Karpas-422 (cell line): ENCODE results near the gene RNLS. TPM values are rescaled to one million over a fixed set of nuclear protein-coding genes. Genes with fewer than 3 reads are reported as not detected.

Source experiments
- DNase-seq: peaks from one replicate; pipeline ENCODE4 v3.0.0-alpha.2; 2015
- H2AFZ ChIP-seq: fragments of 200-600 bp; sonication (generic); 2 replicates; pipeline ENCODE4 v1.6.1; 2014; ENCODE audit warnings: antibody characterized with exemption, low read length, mixed read lengths
- H3K27ac ChIP-seq: fragments of 200-600 bp; sonication (generic); 2 replicates; pipeline ENCODE4 v1.5.1; 2014; ENCODE audit warnings: mild to moderate bottlenecking, low read length, moderate library complexity
- H3K27me3 ChIP-seq: fragments of 200-600 bp; sonication (generic); 2 replicates; pipeline ENCODE4 v1.6.1; 2014; ENCODE audit warnings: low read length, mixed read lengths
- H3K36me3 ChIP-seq: fragments of 200-600 bp; sonication (generic); 2 replicates; pipeline ENCODE4 v1.6.1; 2014; ENCODE audit warnings: low read length, mixed read lengths; ENCODE audit not compliant: insufficient read depth
- H3K4me1 ChIP-seq: fragments of 200-600 bp; sonication (generic); 2 replicates; pipeline ENCODE4 v1.6.1; 2014; ENCODE audit warnings: mild to moderate bottlenecking, low read length, mixed read lengths
- H3K4me2 ChIP-seq: fragments of 200-600 bp; sonication (generic); 2 replicates; pipeline ENCODE4 v1.6.1; 2014; ENCODE audit warnings: low read length, low read depth, mild to moderate bottlenecking; ENCODE audit not compliant: poor library complexity, severe bottlenecking
- H3K4me3 ChIP-seq: fragments of 200-600 bp; sonication (generic); 2 replicates; pipeline ENCODE4 v1.5.1; 2014; ENCODE audit warnings: mild to moderate bottlenecking, antibody characterized with exemption, low read length, mixed read lengths
- H3K79me2 ChIP-seq: fragments of 200-600 bp; sonication (generic); 2 replicates; pipeline ENCODE4 v1.6.1; 2014; ENCODE audit warnings: mild to moderate bottlenecking, low read length, mixed read lengths
- H3K9ac ChIP-seq: fragments of 200-600 bp; sonication (generic); 2 replicates; pipeline ENCODE4 v1.6.0; 2014; ENCODE audit warnings: low read length
- H3K9me2 ChIP-seq: fragments of 200-600 bp; sonication (generic), shearing (Covaris generic); replicated peaks from 2 replicates; pipeline ENCODE4 v1.6.0; 2014; ENCODE audit warnings: mild to moderate bottlenecking, low read length, moderate library complexity; ENCODE audit not compliant: insufficient read depth
- H3K9me3 ChIP-seq: fragments of 300-700, 200-600 bp; sonication (generic); 2 replicates; pipeline ENCODE4 v1.6.1; 2014; ENCODE audit warnings: low read length, mixed read lengths
- H4K20me1 ChIP-seq: fragments of 200-600 bp; sonication (generic); 2 replicates; pipeline ENCODE4 v1.6.1; 2014; ENCODE audit warnings: mild to moderate bottlenecking, antibody characterized with exemption, low read length, low read depth; ENCODE audit not compliant: insufficient read depth
- total RNA-seq: library from RNA; depleted of rRNA; stranded (reverse); fragments of >200 nt; shearing (Covaris generic); gene quantifications from 2 replicates; pipeline ENCODE4 v1.2.3, GENCODE V29; 2014; ENCODE audit warnings: low replicate concordance

The RNLS gene
- total RNA-seq, 1 experiment from 2014 or later, result not detected

DNA sequence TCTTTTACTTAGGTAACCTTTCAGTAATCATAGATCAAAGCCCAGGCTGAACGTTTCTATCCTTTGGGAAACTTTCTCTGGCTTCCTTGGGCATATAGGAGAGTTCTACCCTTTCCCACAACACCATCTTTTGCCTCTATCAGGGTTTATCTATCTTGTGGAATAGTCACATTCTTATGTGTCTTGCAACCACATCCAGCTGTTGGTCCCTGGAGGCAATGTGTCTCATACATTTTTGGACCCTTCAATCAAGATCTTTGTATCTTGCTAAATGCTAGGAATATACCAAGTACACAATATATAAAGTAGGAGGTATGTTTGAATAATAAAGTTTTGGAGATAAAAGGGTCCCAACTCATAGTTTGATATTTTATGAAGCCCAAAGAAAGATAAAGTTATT, 121.7 kb downstream of the RNLS start:
- Histone ChIP-seq H3K4me3 (no peak overlapping the region), H3K4me2 (no peak overlapping the region), H3K27ac (no peak overlapping the region)

DNA sequence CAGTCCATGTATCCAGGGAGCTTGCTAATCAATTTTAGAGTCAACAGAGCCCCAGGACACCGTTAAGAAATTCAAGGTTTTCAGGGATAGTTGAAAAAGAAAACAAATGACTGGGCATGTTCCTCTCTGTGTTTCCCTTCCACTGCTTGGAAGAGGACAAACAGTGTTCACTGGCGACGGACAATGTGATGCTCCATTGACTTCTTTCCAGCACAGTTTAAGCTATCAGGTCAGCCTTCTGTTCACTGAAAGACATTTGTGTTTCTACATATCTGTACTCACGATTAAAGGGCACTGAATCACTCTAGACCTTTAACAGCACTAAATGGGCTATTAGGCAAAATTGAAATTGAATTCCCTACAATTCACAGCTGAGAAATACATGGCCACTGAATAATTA, 123.6 kb downstream of the RNLS start:
- Histone ChIP-seq H3K79me2 (no peaks in the 10 kb centered on the region), H3K27ac (no peak overlapping the region), H3K9me3 (no peaks in the 10 kb centered on the region), H3K9ac (no peak overlapping the region), H3K9me2 (no peaks in the 10 kb centered on the region), H3K4me3 (no peak overlapping the region), H2AFZ (no peak overlapping the region), H3K4me1 (no peaks in the 10 kb centered on the region), H3K27me3 (no peaks in the 10 kb centered on the region), H3K36me3 (no peaks in the 10 kb centered on the region), H4K20me1 (no peaks in the 10 kb centered on the region), H3K4me2 (no peak overlapping the region)
- no peak for DNase-seq

More for the DNA sequence above, 121.7 kb downstream of the RNLS start:
- H3K79me2 ChIP-seq, result no peaks in the 10 kb centered on the region
- DNase-seq, result no peak
- H3K9me2 ChIP-seq, result no peaks in the 10 kb centered on the region
- no peak overlapping the region for H3K9ac ChIP-seq
- H3K36me3 ChIP-seq, result no peaks in the 10 kb centered on the region
- no peaks in the 10 kb centered on the region for H4K20me1 ChIP-seq
- no peaks in the 10 kb centered on the region for H3K4me1 ChIP-seq
- no peak overlapping the region for H2AFZ ChIP-seq
- no peaks in the 10 kb centered on the region for H3K9me3 ChIP-seq
- H3K27me3 ChIP-seq, result no peaks in the 10 kb centered on the region

- H3K27ac ChIP-seq, result no peak overlapping the region
- no peak for DNase-seq
- H3K9ac ChIP-seq, result no peak overlapping the region
- no peak overlapping the region for H3K4me2 ChIP-seq
- H3K36me3 ChIP-seq, result no peaks in the 10 kb centered on the region
- no peaks in the 10 kb centered on the region for H3K9me3 ChIP-seq
- no peaks in the 10 kb centered on the region for H3K27me3 ChIP-seq
- no peak overlapping the region for H2AFZ ChIP-seq
- H3K4me3 ChIP-seq, result no peak overlapping the region
- H3K4me1 ChIP-seq, result no peaks in the 10 kb centered on the region
- no peaks in the 10 kb centered on the region for H3K79me2 ChIP-seq
- H3K9me2 ChIP-seq, result no peaks in the 10 kb centered on the region
- H4K20me1 ChIP-seq, result no peaks in the 10 kb centered on the region
Measured at GRCh38 chr10:88458209-88458608, 124.9 kb downstream of the RNLS start.

GRCh38 chr10:88457660-88458059, 125.5 kb downstream of the RNLS start:
- Histone ChIP-seq H4K20me1 (no peaks in the 10 kb centered on the region), H3K36me3 (no peaks in the 10 kb centered on the region), H3K27ac (no peak overlapping the region), H3K4me3 (no peak overlapping the region), H2AFZ (no peak overlapping the region), H3K9ac (no peak overlapping the region), H3K79me2 (no peaks in the 10 kb centered on the region), H3K4me2 (no peak overlapping the region), H3K4me1 (no peaks in the 10 kb centered on the region), H3K27me3 (no peaks in the 10 kb centered on the region), H3K9me2 (no peaks in the 10 kb centered on the region), H3K9me3 (no peaks in the 10 kb centered on the region)
- DNase-seq, result no peak

DNA sequence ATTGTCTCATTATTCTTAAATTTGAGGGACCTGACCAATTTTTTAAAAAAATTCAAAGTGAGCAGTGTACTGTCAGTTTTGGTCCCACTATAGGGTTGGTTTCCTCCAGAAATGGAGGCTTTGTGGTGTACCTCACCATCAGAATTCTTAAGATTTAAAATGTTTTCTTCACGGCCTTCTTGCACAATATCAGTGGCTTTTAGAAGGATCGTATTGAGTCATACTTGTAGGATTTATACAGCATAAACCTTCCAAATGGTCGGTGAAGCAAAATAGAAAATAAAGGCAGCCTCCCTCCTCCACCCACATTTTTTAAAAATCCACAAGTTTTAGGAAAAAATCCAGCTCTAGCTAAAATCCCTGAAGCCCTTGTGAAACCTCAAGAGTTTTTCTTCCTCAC, 126.4 kb downstream of the RNLS start:
- Histone ChIP-seq H3K79me2 (no peaks in the 10 kb centered on the region), H2AFZ (no peak overlapping the region), H3K27ac (no peak overlapping the region), H3K36me3 (no peaks in the 10 kb centered on the region), H3K4me1 (no peaks in the 10 kb centered on the region), H3K9me2 (no peaks in the 10 kb centered on the region), H4K20me1 (no peaks in the 10 kb centered on the region), H3K27me3 (no peaks in the 10 kb centered on the region), H3K9ac (no peak overlapping the region), H3K4me2 (no peak overlapping the region), H3K9me3 (no peaks in the 10 kb centered on the region), H3K4me3 (no peak overlapping the region)
- DNase-seq, result no peak

DNA sequence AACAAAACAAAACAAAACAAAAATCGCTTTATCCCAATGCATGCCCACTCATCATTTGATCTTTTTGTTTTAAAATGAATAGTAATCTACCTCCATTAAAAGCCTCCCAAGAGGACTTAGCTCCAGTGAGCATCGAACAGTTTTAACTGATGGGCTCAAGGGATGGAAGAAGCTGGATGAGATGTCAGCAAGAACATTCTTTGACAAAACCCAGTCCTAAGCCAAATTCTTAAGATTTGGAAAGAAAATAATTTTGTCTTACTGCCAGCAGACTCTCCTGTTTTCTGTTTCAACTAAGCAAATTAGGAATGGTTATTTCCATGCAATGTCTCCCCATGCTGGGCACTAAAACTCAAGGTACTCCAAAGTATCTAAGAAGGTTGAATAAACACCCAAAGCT, 127.3 kb downstream of the RNLS start:
- H3K4me1 ChIP-seq, result no peaks in the 10 kb centered on the region
- H3K79me2 ChIP-seq, result no peaks in the 10 kb centered on the region
- no peak overlapping the region for H3K4me3 ChIP-seq
- no peaks in the 10 kb centered on the region for H3K27me3 ChIP-seq
- no peaks in the 10 kb centered on the region for H3K9me3 ChIP-seq
- H3K27ac ChIP-seq, result no peak overlapping the region
- no peak for DNase-seq
- H2AFZ ChIP-seq, result no peak overlapping the region
- H4K20me1 ChIP-seq, result no peaks in the 10 kb centered on the region
- H3K9me2 ChIP-seq, result no peaks in the 10 kb centered on the region
- no peak overlapping the region for H3K9ac ChIP-seq
- H3K4me2 ChIP-seq, result no peak overlapping the region
- no peaks in the 10 kb centered on the region for H3K36me3 ChIP-seq

- H3K27me3 ChIP-seq, result no peaks in the 10 kb centered on the region
- no peaks in the 10 kb centered on the region for H3K9me3 ChIP-seq
- H3K79me2 ChIP-seq, result no peaks in the 10 kb centered on the region
- H2AFZ ChIP-seq, result no peak overlapping the region
- H3K9ac ChIP-seq, result no peak overlapping the region
- H4K20me1 ChIP-seq, result no peaks in the 10 kb centered on the region
- no peak overlapping the region for H3K4me2 ChIP-seq
- no peak for DNase-seq
- no peaks in the 10 kb centered on the region for H3K9me2 ChIP-seq
- no peaks in the 10 kb centered on the region for H3K36me3 ChIP-seq
- no peaks in the 10 kb centered on the region for H3K4me1 ChIP-seq
- no peak overlapping the region for H3K4me3 ChIP-seq
- no peak overlapping the region for H3K27ac ChIP-seq
Measured at GRCh38 chr10:88450201-88450600, 132.9 kb downstream of the RNLS start.

GRCh38 chr10:88442716-88443115, 140.4 kb downstream of the RNLS start:
- DNase-seq, result no peak
- Histone ChIP-seq H3K9me2 (no peaks in the 10 kb centered on the region), H3K4me1 (no peaks in the 10 kb centered on the region), H3K4me3 (no peak overlapping the region), H3K27me3 (no peaks in the 10 kb centered on the region), H3K79me2 (no peaks in the 10 kb centered on the region), H3K9ac (no peak overlapping the region), H3K9me3 (no peaks in the 10 kb centered on the region), H2AFZ (no peak overlapping the region), H4K20me1 (no peaks in the 10 kb centered on the region), H3K27ac (no peak overlapping the region), H3K36me3 (no peaks in the 10 kb centered on the region), H3K4me2 (no peak overlapping the region)

GRCh38 chr10:88440541-88440940, 142.6 kb downstream of the RNLS start:
- Histone ChIP-seq H3K4me3 (no peak overlapping the region), H3K9me3 (no peaks in the 10 kb centered on the region), H3K36me3 (no peaks in the 10 kb centered on the region), H2AFZ (no peak overlapping the region), H3K27ac (no peak overlapping the region), H3K9me2 (no peaks in the 10 kb centered on the region), H3K9ac (no peak overlapping the region), H4K20me1 (no peaks in the 10 kb centered on the region), H3K4me1 (no peaks in the 10 kb centered on the region), H3K79me2 (no peaks in the 10 kb centered on the region), H3K4me2 (no peak overlapping the region), H3K27me3 (no peaks in the 10 kb centered on the region)
- no peak for DNase-seq
